GM19025 (cell line): ENCODE measurements around the gene PYGL.

Experiments
- ATAC-seq: cut with Tn5 transposase; IDR thresholded peaks from one replicate; pipeline ENCODE4 v1.9.1; 2021; ENCODE audit warnings: mild to moderate bottlenecking, low read depth, moderate library complexity; ENCODE audit not compliant: unreplicated experiment

The PYGL gene

DNA sequence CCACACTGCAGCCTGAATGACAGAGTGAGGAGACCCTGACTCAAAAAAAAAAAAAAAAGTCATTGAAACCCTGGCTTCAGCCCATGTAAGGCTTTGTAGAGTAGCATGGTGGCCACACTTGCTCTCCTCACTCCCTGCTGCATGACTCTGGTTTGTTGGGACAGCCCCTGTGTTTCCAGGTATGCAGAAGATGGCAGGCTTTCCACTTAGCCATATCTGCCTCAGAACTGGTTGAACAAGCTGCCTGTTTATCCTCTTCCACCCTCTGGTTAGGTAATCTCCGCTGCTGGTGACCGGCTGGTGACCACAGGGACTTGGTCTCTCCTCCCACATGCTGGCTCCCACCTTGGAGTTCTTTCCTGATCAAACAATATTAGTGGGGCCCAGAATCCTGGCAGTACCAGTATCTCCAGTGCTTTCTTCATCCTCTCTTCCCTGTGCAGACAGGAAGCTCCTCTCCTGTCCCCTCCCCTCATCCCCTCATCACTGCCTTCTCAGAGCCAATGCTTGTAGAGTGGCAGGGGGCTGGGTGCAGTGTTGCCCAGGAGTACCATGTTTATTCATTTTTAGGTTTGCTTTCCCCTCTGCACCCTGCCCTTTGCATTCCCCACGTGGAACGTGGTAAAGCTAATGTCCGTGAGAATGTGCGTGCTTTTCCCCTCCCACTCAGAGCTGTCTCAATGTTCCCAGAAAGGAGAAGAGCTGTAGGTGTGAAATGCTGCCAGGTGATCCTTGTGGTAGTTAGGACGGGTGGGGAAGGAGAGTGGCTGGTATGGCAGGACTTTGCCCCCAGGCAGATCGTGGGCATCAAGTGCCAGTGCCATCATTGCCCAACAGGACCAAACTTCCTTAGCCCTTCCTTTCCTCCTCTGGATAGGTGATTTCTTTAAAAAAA is 61.1 kb downstream of the PYGL start:
- no peak for ATAC-seq

DNA sequence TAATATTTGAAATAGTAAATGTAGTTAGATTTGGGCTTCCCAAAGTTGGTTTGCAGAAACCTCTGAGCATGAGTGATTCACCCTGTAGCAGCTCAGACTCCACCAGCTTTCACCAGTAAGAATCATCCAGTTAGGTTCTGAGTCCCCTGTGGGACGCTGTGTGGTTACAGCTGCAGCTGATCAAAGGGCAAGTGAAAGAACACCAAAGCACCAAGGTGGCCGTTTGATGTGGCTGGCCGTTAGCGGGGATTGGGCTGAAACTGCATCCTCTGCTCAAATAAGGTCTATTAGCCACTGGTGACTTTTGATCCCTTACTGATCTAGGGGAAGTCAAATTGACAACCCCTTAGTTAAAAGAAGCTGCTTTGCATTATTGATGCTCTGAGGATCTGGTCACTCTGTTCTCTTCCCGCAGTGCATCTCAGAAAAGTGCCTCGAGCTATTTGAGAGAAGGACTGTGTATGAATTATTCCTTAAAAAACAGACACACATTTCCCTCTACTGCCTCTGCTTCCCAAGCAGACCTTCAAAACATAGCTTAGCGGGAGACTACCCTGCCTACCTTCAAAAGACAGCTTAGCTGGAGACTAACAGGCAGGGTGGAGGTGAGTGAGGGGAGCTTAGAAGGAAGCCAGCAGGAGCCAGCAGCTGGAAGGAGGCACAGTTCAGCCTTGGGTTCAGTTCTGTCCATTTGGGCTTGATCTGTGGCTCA is 68.8 kb downstream of the PYGL start:
- ATAC-seq = peak; percentile 97

DNA sequence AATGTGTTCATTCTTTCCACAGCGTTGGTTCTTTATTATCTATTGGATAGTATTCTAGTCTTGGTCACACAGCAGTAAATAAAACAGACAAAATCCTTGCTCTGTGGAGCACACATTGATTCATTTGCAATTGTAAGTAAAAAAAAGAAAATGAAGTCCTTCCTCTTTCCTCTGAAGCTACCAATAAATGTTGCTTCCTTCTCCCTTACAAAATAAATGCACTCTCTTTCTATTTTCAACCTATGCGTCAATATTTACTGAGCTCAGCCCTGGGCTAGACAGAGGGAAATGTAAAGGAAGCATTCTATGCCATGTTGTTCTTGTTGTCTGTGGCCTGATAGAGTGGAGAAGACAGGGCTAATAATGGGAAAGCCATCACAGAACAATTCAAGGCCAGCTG is 69.5 kb downstream of the PYGL start:
- ATAC-seq = no peak

DNA sequence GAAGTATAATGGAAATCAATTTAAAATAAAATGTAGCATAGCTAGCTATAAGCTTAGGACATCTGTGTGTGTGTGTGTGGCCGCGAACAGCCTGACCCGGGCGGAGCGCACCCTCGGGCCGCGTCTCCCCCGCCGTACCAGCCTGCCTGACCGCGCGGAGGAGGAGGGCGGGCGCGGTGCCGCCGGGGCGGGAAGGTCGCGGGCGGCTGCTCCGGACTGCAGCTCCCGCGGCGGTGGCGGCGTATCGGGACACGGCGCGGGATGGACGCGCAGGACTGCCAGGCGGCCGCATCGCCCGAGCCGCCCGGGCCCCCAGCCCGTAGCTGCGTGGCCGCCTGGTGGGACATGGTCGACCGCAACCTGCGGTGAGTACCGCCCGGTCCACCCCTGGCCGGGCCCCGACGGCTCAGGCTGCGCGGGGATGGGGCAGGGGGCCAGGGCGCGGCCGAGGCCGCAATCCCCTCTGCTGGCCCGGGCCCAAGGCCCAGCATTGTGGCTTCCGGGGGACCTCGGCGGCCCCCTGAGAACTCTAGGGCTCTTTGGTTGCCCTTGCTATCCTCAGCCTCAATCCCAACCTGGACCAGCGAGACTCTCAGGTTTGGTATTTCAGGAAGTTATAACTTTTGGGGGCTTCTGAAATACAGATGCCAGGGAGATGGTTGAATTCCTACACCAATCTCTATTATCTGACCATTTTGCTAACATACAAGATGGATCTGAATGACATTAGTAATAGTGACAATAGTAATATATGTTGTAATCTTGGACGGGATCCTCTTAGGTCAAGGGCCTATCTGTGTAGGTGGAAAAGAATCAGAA is 72.2 kb downstream of the PYGL start, which contains the start of gene ABHD12B:
Gene ABHD12B, plus strand, starts transcription at position 140 of the 819 bp plus-strand sequence. Its CDS starts 122 bp downstream, at position 262.
- no peak for ATAC-seq

DNA sequence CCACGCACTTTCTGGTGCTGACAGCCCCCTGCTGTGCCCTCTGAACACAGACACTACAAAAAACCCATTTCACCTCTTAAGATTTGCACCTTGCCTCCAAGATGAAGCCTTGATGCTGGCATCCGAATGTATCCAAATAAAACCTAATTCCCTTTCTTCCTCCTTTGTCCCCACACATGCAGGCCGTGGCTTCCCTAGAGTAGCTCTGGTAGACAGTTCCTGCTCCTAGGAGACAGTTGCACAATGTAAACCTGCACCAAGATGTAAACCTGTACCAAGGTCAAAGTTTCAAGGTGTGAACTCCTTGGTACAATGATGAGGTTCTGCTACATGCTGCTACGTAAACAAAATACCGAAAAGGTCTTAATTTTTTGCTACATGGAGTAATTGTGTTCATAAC is 73.1 kb downstream of the PYGL start:
- ATAC-seq = no peak

DNA sequence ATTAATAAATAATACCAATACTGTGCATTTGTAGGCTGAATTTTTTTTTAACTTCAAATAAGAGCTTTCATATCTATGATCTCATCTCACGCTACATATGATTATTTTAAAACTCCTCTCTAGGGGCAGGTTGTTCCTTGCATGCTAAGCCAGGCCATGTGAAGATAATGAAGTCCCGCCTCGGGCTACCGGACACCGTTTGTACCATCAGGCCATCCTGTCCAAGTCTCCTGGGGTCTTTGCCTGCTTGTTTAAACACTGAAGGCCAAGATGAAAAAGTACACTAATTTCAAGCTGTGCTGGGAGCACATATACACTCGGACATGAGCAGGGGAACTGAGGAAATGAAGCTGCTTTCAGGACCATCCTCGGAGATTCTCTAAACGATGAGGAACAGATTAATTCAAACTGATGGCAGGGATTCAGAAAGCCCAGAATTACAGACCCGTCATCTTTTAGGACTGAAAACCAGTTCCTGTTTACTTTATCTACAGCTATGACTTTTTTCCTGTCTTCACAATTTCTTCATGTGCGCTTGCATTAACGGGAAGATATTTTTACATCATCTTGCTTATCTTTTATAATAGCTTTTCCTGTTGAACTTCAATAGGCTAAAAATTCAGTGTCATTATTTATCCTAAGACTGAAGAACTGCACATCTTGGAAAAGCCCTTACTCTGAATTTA is 78.7 kb downstream of the PYGL start:
- no peak for ATAC-seq

DNA sequence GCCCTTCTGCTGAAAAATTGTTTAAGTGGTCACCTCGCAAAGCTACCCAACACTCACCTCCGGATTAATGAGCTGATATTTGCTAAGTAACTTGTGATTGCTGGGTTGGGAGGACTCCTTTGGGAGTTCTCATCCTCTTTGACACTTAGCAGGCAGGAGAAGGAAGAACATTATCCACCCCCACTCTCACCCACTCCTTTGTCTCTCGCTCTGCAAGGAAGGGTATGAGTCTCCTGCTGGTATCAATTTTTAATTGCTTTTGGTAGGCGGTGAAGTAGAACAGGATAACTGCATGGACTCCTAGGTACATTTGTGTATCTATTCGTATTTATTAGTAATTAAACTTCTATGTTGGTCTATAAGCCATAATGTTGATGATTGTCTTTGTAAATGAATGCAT is 79.3 kb downstream of the PYGL start:
- no peak for ATAC-seq

DNA sequence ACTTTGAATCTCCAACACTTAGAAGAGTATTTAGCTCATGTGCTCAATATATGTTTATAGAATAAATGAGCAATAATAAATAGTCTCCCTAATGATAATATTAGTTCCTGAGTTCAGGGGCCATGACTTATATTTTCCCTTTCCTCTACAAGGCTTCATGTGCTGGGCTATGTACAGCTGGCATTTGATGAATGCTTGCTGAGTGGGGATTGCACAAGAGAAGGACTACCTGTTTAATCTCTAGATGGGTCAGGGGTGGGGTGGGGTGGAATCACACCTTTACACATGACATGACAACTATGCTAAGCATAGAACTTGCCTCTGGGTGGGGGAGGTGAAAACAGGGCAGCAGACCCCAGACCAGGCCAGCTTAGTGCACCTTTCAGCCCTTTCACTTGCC is 80.0 kb downstream of the PYGL start:
- ATAC-seq = no peak

DNA sequence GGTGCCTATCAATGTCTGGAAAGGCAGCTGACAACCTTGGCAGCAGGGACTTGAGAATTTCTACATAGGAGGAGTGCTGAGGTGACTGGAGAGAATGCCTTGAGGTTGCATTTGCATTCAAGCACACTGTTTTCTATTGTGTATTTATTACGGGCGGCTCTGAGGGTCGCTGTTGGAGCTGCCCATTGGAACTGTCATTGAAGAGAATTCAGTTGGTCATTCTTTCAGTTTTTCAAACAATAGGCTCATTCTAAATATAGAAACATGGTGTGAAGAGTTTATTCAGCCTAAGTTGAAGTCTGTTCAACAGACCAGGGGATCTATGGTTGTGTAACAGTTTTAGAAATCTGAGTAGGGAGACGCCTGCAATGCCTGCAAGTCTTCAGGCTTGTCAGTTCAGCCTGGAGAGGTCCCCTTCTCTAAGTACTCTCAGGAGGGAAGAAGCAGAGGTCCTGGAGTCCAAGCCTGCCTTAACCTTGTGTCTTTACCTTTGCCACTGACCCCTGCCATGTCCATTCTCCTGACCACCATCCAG is 82.2 kb downstream of the PYGL start:
- no peak for ATAC-seq

DNA sequence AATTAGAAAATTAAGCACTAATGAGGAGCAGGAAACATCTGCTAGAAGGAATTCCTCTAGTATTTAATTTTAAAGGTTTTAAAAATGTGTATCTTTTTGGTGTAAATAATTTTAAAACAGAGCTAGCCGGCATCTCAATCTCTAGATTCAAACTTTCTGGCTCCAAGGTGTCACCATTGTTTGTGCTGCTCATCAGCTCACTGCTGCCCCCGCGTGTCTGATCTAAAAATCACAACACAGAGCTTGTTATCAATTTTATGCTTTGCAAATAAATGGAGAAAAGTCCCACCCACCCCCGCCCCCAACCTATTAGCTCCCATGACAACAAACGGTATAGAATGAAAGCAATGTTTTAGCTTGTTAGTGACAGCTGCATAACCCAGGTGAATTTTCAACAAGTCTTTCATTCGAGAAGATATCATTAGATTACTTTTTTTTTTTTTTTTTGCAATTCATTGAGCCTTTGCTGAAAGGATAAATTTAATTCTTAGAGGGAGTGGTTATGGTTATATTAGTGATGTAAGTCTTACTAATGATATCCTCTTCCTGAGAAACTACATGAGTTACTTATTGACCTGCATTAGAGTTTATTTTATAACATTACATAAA is 83.7 kb downstream of the PYGL start:
- no peak for ATAC-seq

DNA sequence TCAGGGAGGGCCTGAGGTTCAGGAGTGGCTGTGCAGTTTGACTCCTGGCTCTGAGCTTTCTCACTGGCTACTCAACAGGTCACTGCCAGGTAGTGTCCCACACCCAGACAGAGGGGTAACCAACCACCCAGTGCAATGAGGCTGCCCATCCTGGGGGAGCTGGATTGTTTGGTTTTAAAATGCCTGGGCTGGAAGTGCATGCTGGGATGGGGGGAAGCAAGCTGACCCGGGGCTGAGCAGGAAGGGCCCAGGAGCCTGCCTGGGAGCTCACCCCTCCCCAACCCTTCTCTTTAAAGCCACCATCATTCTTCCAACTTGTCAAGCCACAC is 85.0 kb downstream of the PYGL start:
- no peak for ATAC-seq

DNA sequence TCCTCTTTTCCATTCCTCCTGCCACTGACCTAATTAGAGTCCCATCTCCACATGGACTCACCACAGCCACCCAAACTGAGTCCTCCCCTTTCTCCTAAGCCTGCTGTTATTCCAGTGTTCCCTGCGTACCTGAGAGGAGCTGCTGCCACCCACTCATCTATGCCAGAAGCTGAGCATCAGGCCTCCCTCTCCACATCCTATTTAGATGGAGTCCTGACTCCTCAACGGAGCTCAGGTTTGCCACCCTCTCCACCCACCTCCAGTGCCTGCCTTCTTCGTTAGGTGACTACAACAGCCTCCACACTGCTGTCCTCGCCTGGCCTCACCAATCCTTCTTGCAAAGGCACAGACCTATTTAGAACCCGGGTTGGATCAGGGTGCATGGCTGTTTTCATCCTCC is 87.6 kb downstream of the PYGL start:
- ATAC-seq = no peak

DNA sequence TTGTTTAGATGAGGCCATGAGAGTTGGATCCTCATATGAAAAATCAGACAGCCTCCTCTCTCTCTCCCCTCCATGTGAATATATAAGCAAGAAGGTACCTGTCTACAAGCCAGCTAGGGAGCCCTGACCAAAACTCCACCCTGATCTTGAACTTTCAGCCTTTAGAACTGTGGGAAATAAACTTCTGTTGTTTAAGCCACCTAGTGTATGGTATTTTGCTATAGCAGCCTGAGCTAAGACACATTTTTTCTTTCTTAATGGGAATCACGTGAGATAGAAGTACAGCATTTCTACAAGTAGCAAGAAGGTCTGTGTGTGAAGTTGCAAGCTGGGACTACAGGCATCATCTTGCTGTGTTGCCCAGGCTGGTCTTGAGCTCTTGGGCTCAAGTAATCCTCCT is 88.7 kb downstream of the PYGL start:
- ATAC-seq = no peak
